ENCODE data around the gene TMEM86B.

The TMEM86B gene

DNA sequence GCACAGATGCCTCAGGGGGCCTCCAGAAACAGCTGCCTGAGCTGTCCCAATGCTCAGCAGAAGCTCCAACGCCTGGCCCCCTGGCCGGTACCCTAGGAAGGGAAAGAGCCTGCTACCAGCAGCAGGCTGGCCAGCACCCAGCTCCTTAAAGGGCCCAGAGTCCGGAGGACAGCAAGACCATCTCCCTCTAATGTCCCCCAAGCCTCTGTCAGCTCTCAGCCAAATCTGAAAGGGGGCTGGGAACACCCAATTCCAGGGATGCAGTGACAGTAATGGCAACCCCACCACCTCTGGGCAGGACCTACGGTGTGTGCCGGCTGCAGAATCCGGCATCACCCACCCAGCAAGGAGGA lies 26.0 kb upstream of the TMEM86B start:
- H3K36me3 ChIP-seq (ENCODE audit: low read depth), result peaks cover 18% of the 10 kb centered on the region
- no peak overlapping the region for H3K27ac ChIP-seq (ENCODE audit: poor library complexity, severe bottlenecking)
- H3K4me1 ChIP-seq (ENCODE audit: insufficient read depth, poor library complexity, severe bottlenecking), result peaks cover 19% of the 10 kb centered on the region
- no peak for DNase-seq (ENCODE audit: low spot score)
- no peak overlapping the region for H3K4me3 ChIP-seq (ENCODE audit: severe bottlenecking)
- H3K9me3 ChIP-seq (ENCODE audit: severe bottlenecking), result no peaks in the 10 kb centered on the region
- no peaks in the 10 kb centered on the region for H3K27me3 ChIP-seq (ENCODE audit: insufficient read depth, poor library complexity, severe bottlenecking)
- TF ChIP-seq, protein P1, sequence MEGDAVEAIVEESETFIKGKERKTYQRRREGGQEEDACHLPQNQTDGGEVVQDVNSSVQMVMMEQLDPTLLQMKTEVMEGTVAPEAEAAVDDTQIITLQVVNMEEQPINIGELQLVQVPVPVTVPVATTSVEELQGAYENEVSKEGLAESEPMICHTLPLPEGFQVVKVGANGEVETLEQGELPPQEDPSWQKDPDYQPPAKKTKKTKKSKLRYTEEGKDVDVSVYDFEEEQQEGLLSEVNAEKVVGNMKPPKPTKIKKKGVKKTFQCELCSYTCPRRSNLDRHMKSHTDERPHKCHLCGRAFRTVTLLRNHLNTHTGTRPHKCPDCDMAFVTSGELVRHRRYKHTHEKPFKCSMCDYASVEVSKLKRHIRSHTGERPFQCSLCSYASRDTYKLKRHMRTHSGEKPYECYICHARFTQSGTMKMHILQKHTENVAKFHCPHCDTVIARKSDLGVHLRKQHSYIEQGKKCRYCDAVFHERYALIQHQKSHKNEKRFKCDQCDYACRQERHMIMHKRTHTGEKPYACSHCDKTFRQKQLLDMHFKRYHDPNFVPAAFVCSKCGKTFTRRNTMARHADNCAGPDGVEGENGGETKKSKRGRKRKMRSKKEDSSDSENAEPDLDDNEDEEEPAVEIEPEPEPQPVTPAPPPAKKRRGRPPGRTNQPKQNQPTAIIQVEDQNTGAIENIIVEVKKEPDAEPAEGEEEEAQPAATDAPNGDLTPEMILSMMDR (IDR thresholded peaks at IDR 0.05; ENCODE audit: poor library complexity, severe bottlenecking), result no peak
- no peak for ATAC-seq (ENCODE audit: low read depth)

DNA sequence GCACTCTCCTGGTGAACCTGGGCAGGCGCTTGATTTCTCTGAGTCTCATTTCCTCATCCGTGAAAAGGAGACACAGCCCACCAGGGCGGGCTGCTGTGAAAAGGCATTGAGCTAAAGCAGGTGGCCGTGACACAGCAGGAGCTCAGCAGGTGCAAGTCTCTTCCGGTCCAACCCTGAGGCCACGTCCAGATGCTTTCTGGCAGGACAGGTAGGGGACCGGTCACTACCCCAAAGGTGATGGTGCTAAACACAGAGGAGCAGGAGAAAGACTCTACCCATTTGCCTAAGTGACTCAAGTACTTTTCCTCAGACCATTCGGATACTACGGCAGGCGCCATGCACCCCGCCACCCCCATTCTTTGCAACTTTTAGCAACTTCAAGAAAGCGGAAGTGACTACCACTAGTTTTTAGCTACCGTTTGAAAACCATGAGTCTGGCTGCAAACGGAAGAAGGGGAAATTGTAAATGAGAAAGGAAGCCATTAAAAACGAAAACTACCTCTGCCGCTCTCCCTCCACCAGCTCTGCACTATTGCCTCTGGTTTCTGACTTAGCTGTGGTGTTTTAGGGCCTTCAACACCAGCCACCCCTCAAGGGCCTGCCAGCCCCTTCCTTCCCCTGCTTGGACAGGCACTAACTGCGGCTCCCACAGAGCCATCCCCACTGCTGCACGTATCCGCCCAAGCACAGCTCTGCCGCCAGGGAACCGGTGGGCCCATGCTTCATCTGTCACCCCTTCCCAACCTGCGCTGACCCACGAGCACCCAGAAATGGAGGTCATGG lies 25.5 kb upstream of the TMEM86B start:
- no peaks in the 10 kb centered on the region for H3K9me3 ChIP-seq (ENCODE audit: severe bottlenecking)
- no peak for DNase-seq (ENCODE audit: low spot score)
- peaks cover 18% of the 10 kb centered on the region for H3K36me3 ChIP-seq (ENCODE audit: low read depth)
- H3K4me3 ChIP-seq (ENCODE audit: severe bottlenecking), result no peak overlapping the region
- TF ChIP-seq, protein P1 (IDR thresholded peaks at IDR 0.05; ENCODE audit: poor library complexity, severe bottlenecking), result no peak
- H3K4me1 ChIP-seq (ENCODE audit: insufficient read depth, poor library complexity, severe bottlenecking), result peaks cover 18% of the 10 kb centered on the region
- no peaks in the 10 kb centered on the region for H3K27me3 ChIP-seq (ENCODE audit: insufficient read depth, poor library complexity, severe bottlenecking)
- no peak for ATAC-seq (ENCODE audit: low read depth)
- H3K27ac ChIP-seq (ENCODE audit: poor library complexity, severe bottlenecking), result no peak overlapping the region

DNA sequence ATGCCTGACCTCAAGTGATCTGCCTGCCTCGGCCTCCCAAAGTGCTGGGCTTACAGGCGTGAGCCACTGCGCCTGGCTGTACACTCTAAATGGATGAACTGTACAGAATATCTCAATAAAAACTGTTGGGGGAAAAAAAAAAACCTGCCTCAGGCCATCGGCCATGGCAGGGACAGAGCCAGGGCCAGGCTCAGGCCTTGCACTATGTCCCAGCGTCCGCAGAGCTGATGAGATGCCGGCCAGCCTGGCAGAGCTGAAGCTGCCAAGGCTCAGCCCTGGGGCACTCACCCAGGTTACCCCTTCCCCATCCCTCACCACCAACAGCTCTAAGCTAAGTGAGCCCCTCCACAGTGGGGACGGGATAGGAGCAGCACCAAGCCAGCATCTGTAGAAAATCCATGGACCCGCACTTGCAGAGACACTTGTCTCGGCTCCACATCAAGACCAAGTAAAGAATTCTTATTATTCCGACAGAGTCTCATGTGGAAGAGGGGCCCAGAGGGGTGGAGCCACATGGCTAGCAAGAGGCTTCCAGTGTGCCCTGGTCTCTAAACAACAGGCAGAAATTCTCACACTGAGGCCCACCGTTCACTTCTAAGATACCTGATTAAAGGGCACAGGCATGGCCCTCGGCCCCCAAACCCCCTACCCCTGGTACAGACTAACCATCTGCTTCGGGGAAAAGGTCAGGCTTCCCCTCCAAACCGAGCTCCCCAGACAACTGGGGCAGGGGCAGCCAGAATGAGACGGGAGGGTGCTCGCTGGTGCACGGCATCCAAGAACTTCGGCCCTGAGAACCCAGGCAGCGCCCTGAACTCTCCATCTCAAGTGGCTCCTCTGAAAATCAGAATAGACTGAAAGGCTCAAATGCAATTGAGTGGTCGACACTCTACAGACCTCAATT lies 24.4 kb upstream of the TMEM86B start:
- Histone ChIP-seq H3K4me1 (ENCODE audit: insufficient read depth, poor library complexity, severe bottlenecking) (peaks cover 18% of the 10 kb centered on the region), H3K27me3 (ENCODE audit: insufficient read depth, poor library complexity, severe bottlenecking) (no peaks in the 10 kb centered on the region), H3K36me3 (ENCODE audit: low read depth) (peaks cover 18% of the 10 kb centered on the region), H3K9me3 (ENCODE audit: severe bottlenecking) (no peaks in the 10 kb centered on the region), H3K4me3 (ENCODE audit: severe bottlenecking) (no peak overlapping the region), H3K27ac (ENCODE audit: poor library complexity, severe bottlenecking) (no peak overlapping the region)
- TF ChIP-seq, protein P1 (IDR thresholded peaks at IDR 0.05; ENCODE audit: poor library complexity, severe bottlenecking), result no peak
- ATAC-seq (ENCODE audit: low read depth) (no peak), DNase-seq (ENCODE audit: low spot score) (no peak)

DNA sequence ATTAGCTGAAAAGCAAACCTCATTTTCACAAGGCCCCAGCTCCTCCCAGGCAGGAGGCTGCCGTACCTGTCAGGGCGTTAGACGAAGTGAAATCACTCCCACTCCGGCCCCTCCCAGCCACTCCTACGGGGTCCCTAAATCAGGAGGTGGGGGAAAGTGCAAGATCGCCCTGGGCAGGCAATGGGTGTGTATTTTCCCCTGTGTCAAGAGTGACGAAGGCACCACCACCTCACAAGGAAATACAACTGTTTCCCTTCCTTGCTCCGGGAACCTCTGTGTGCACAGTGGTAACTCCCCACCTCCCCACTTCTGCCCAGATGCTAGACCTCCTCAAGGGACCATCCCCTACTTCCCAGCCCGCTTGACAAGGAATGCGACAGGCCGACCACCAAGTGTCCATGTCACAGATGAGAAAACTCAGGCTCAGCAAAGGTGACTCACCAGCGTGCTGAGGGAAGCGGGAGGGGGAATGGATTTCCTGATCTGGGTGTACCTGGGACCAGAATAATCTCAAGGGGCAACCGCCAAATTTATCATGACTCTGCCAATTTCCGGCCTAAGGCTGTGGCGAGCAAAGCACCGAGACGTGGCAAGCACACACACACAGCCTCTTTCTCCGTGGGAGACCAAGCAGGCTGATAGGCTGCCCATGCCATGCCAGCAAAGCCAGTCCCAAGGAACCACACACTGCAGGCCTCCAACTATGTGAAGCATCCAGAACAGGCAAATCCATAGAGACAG lies 22.9 kb upstream of the TMEM86B start:
- ATAC-seq (ENCODE audit: low read depth) (no peak), DNase-seq (ENCODE audit: low spot score) (no peak)
- Histone ChIP-seq H3K4me3 (ENCODE audit: severe bottlenecking) (no peak overlapping the region), H3K27ac (ENCODE audit: poor library complexity, severe bottlenecking) (no peak overlapping the region), H3K36me3 (ENCODE audit: low read depth) (peaks cover 20% of the 10 kb centered on the region), H3K4me1 (ENCODE audit: insufficient read depth, poor library complexity, severe bottlenecking) (peaks cover 22% of the 10 kb centered on the region), H3K27me3 (ENCODE audit: insufficient read depth, poor library complexity, severe bottlenecking) (no peaks in the 10 kb centered on the region), H3K9me3 (ENCODE audit: severe bottlenecking) (no peaks in the 10 kb centered on the region)
- TF ChIP-seq, protein P1 (IDR thresholded peaks at IDR 0.05; ENCODE audit: poor library complexity, severe bottlenecking), result no peak
